HTR-8/SVneo (cell line): ENCODE data around the gene NGEF.
A peak's percentile ranks its signal among the peaks of the same experiment; 100 is the strongest.
"Not testable (repeated sequence)": the region's sequence is repeated elsewhere in the genome, so short reads cannot be mapped to it uniquely, and the experiment has no call there.

ENCODE experiments used
- DNase-seq: peaks from one replicate; pipeline ENCODE4 v3.0.0; 2011; ENCODE audit warnings: low spot score, mixed read lengths; ENCODE audit not compliant: insufficient read length
- FAIRE-seq: peaks from 2 replicates; lab custom pipeline; 2011; peaks lifted over from hg19 to GRCh38; lab: Jason Lieb, UNC

Gene NGEF, protein sequence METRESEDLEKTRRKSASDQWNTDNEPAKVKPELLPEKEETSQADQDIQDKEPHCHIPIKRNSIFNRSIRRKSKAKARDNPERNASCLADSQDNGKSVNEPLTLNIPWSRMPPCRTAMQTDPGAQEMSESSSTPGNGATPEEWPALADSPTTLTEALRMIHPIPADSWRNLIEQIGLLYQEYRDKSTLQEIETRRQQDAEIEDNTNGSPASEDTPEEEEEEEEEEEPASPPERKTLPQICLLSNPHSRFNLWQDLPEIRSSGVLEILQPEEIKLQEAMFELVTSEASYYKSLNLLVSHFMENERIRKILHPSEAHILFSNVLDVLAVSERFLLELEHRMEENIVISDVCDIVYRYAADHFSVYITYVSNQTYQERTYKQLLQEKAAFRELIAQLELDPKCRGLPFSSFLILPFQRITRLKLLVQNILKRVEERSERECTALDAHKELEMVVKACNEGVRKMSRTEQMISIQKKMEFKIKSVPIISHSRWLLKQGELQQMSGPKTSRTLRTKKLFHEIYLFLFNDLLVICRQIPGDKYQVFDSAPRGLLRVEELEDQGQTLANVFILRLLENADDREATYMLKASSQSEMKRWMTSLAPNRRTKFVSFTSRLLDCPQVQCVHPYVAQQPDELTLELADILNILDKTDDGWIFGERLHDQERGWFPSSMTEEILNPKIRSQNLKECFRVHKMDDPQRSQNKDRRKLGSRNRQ

GRCh38 chr2:233013027-233013461 is at the start of gene NGEF:
NGEF (minus strand) TSS chr2:233013256; CDS start chr2:232974890, 38,366 bp downstream.
- FAIRE-seq (no peak), DNase-seq (no peak)

GRCh38 chr2:233062451-233062850 is 49.4 kb upstream of the NGEF start:
- FAIRE-seq (no peak), DNase-seq (no peak)

DNA sequence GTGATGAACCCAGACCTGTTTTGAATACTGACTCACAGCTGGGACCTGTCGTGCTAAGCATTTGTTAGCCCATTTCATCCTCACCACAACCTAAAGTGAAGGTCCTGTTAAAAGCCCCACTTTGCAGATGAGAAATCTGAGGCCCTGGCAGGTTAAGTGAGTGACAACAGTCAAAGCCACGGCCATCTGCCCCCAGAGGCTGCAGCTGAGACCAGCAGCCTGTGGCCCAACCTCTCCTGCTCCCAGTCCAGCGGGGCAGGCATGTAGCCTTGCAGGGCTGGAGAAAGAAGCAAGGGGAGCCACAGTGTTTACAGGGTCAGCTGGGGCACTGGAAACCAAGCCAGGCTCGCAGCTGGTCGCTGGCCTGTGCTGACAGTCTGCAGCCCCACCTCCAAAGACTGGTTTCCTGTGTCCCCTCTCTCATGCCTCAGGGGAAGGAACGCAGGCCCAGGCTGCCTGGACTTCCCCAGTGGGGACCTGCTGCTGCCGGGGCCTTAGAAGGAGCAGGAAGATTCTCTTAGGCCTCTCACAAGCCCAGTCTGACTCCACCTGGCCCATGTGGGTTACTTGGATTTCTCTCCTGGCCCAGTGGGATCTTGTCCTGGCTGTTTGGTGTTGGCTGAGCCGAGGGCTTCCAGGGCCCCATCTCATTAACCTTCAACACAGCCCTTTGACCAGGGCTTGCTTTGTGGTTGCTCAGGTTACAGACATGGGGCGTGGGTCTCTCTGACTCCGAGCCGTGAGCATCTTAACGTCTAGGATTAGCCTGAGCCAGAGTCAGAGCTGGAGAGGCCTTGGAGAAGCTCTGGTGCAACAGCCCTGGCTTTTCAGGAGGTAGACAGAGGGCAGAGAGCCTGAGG is 48.8 kb upstream of the NGEF start:
- no peak for DNase-seq

GRCh38 chr2:233060980-233061590 is 48.0 kb upstream of the NGEF start:
- FAIRE-seq (no peak), DNase-seq (no peak)

More for the DNA sequence above, 48.8 kb upstream of the NGEF start:
- FAIRE-seq: no peak

- FAIRE-seq: no peak
- no peak for DNase-seq
Measured at GRCh38 chr2:233060501-233060979, 47.5 kb upstream of the NGEF start.

DNA sequence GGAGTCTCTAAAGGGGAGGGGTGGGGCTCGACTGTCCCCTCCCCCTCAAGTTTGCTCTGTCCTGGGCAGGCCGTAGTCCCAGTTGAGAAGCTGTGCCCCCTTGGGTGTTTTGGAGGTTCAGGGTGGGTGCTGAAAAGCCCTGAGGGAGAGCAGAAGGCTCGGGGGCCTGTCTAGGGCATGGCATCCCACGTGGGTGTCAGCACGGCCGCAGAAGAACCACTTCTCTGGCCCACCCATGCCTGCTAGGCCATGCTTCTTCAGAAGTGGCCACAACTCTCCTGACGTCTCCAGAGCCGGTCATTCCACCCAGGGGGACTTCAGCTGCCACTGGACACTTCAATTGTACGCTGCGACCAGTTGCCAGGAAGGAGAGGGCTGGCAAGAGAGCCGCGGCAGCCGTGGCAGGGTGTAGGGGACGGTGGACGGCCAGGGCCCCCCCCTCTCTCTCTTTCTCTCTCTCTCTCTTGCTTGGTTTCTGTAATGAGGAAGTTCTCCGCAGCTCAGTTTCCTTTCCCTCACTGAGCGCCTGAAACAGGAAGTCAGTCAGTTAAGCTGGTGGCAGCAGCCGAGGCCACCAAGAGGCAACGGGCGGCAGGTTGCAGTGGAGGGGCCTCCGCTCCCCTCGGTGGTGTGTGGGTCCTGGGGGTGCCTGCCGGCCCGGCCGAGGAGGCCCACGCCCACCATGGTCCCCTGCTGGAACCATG is 46.9 kb upstream of the NGEF start, which contains the start of gene INPP5D:
Gene INPP5D (plus strand): TSS at position 546 of the 704 bp plus-strand sequence. CDS start 137 bp downstream, at position 683.
- FAIRE-seq (no peak), DNase-seq (no peak)

GRCh38 chr2:233059547-233059796 is 46.4 kb upstream of the NGEF start:
- FAIRE-seq (no peak), DNase-seq (no peak)

DNA sequence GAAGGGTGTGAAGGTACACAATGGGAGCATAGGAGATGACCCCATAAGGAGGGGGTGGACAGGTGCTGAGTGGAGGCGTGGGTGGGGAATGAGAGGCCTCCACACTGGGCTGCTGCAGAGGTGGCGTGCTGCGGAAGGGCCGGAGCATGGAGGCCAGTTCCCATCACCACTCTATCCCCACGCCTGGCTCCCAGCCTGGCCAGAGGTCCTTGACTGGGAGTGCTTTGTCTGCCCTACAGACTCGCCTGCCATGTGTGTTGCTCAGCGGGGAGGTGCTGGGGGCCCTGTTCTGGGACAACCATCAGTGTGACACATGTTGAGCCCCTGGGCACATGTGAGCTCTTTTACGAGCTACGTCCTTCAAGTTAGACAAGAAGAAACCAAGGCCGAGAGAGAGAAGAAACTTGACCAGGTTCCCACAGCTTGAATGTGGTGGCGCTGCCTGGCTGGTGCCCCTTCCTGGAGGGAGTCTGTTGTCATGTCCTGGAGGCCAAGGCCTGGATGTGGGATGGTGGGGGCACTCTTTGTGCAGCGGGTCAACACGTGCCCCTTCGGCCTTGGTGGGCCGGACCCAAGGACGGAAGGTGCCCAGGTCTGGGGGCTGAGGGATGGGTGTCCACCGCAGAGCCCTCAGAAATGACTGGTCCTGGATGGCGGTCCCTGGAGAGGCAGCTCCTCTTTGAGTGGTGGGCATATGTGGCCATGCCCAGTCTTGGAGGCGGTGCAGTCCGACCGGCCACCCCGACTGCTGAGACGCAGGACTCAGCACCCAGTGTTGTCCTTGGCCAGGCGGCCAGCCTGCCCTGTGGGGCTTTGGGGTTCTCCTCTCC is 45.9 kb upstream of the NGEF start:
- FAIRE-seq (no peak), DNase-seq (no peak)

GRCh38 chr2:233056961-233057605 is 44.0 kb upstream of the NGEF start:
- DNase-seq: no peak
- no peak for FAIRE-seq

- no peak for FAIRE-seq
- no peak for DNase-seq
Measured at GRCh38 chr2:233055362-233055761, 42.3 kb upstream of the NGEF start.

- FAIRE-seq (peak; percentile 46), DNase-seq (peak; percentile 91)
Measured at GRCh38 chr2:233053928-233054784, 41.1 kb upstream of the NGEF start.

- FAIRE-seq, DNase-seq: not testable (repeated sequence)
Measured at GRCh38 chr2:233052517-233052916, 39.5 kb upstream of the NGEF start.

- FAIRE-seq (no peak), DNase-seq (no peak)
Measured at GRCh38 chr2:233051241-233052149, 38.4 kb upstream of the NGEF start.

DNA sequence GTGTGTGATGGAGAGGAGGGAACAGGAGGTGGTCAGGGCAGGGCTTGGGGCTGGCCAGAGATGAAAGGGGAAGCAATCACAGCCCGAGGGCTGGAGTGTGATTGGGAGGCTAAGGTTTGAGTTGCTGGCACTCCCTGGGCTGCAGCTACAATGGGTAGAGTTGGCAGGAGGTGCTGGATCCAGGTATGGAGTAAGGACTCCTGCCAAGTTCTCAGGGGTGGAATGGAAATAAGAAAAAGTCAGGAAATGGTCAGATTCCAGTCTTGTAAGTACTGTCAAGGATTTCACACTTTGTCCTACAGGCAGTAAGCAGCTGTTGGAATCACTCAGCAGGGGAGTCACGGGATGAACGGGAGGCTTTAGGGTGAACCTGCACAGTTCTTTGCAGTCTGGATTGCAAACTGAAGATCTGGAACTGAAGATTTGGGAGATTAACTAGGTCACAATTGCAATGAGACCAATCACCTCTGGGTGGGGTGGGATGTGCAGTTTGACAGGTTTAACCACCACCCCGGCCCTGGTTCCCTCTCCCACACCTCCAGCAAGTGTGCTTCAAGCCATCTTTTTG is 36.2 kb upstream of the NGEF start:
- DNase-seq (no peak), FAIRE-seq (no peak)

DNA sequence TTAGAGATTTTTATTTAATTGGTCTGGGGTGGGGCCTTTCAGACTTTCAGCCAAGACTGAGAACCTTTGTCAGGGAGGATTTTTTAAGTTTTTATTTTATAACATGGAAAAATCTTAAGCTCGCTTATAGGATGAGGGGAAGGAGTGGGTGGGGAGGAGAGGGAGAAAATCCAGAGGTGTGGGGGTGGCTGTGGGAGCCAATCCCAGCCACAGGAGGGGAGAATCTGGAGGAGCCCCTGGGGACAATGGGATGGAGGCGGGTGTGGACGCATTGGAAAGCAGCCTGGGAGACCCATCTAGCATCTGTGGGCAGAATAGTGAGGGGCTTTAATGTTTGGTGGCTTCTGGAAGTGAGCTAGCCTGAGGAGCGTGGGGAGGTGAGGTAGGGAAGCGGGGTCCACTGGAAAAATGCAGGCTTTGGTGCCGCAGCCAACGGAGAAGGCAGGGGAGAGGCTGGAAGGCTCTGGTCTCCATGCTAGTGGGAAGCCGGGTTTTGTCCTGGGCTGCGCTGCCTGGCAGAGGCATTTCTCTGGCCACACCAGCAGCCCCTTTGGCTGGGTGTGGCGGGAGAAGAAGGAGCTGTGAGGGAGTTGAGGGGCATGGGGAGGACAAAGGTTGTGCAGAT is 35.6 kb upstream of the NGEF start:
- no peak for DNase-seq
- FAIRE-seq: no peak
